Femur (tissue), 1 donor: ENCODE data around the gene GIMAP5.
"Not testable (repeated sequence)": the region's sequence is repeated elsewhere in the genome, so short reads cannot be mapped to it uniquely, and the experiment has no call there.

Experiments
- DNase-seq: peaks from one replicate; pipeline ENCODE4 v3.0.0-alpha.2; 2017

GIMAP5 gene

GRCh38 chr7:150735596-150736358 lies 1.4 kb upstream of the GIMAP5 start:
- no peak for DNase-seq

- DNase-seq: no peak
Measured at GRCh38 chr7:150736864-150737263, 354 bp upstream of the GIMAP5 start.

GRCh38 chr7:150738092-150738491 lies 874 bp downstream of the GIMAP5 start:
- DNase-seq: no peak

- DNase-seq: no peak
Measured at GRCh38 chr7:150738591-150739001, 1.4 kb downstream of the GIMAP5 start.

GRCh38 chr7:150739033-150739432 lies 1.8 kb downstream of the GIMAP5 start:
- no peak for DNase-seq

- DNase-seq: no peak
Measured at GRCh38 chr7:150740053-150740452, 2.8 kb downstream of the GIMAP5 start.

- DNase-seq: no peak
Measured at GRCh38 chr7:150742286-150742968, 5.2 kb downstream of the GIMAP5 start.

- no peak for DNase-seq
Measured at GRCh38 chr7:150744041-150744656, 6.9 kb downstream of the GIMAP5 start.

- DNase-seq: no peak
Measured at GRCh38 chr7:150745086-150745485, 7.9 kb downstream of the GIMAP5 start.

- no peak for DNase-seq
Measured at GRCh38 chr7:150745876-150746275, 8.7 kb downstream of the GIMAP5 start.

- no peak for DNase-seq
Measured at GRCh38 chr7:150746921-150747320, 9.7 kb downstream of the GIMAP5 start.

- no peak for DNase-seq
Measured at GRCh38 chr7:150748376-150748775, 11.2 kb downstream of the GIMAP5 start.

- no peak for DNase-seq
Measured at GRCh38 chr7:150751702-150752101, 14.5 kb downstream of the GIMAP5 start.

- DNase-seq: no peak
Measured at GRCh38 chr7:150753239-150753638, 16.0 kb downstream of the GIMAP5 start.

- no peak for DNase-seq
Measured at GRCh38 chr7:150753826-150754603, 16.8 kb downstream of the GIMAP5 start.

GRCh38 chr7:150754951-150755350 lies 17.7 kb downstream of the GIMAP5 start:
- no peak for DNase-seq

- DNase-seq: no peak
Measured at GRCh38 chr7:150755473-150756099, 18.4 kb downstream of the GIMAP5 start.

GRCh38 chr7:150756166-150756565 lies 18.9 kb downstream of the GIMAP5 start:
- DNase-seq: no peak

GRCh38 chr7:150756858-150757257 lies 19.6 kb downstream of the GIMAP5 start:
- no peak for DNase-seq

GRCh38 chr7:150759479-150759878 lies 22.3 kb downstream of the GIMAP5 start:
- DNase-seq: no peak

GRCh38 chr7:150766334-150766709 lies 29.1 kb downstream of the GIMAP5 start:
- DNase-seq: no peak

GRCh38 chr7:150769768-150770167 lies 32.5 kb downstream of the GIMAP5 start:
- DNase-seq: no peak

GRCh38 chr7:150774131-150774530 lies 36.9 kb downstream of the GIMAP5 start:
- DNase-seq: not testable (repeated sequence)
